GM04504 (cell line): ENCODE measurements around the gene DDB1.

Experiments used
- DNase-seq: peaks from one replicate; pipeline ENCODE4 v3.0.0-alpha.2; 2012; ENCODE audit warnings: low read depth

DDB1 gene

DNA sequence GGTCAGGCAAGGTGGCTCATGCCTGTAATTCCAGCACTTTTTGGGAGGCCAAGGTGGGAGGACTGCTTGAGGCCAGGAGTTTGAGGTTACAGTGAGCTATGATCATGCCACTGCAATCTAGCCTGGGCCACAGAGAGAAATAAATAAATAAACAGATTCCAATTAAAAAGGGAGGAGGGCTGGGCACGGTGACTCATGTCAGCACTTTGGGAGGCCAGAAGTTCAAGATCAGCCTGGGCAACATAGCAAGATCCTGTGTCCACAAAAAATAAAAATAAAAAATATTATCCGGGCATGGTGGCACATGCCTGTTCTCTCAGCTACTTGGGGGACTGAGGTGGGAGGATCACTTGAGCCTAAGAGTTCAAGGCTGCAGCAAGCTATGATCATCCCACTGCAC lies 21.3 kb upstream of the DDB1 start:
- DNase-seq: no peak

DNA sequence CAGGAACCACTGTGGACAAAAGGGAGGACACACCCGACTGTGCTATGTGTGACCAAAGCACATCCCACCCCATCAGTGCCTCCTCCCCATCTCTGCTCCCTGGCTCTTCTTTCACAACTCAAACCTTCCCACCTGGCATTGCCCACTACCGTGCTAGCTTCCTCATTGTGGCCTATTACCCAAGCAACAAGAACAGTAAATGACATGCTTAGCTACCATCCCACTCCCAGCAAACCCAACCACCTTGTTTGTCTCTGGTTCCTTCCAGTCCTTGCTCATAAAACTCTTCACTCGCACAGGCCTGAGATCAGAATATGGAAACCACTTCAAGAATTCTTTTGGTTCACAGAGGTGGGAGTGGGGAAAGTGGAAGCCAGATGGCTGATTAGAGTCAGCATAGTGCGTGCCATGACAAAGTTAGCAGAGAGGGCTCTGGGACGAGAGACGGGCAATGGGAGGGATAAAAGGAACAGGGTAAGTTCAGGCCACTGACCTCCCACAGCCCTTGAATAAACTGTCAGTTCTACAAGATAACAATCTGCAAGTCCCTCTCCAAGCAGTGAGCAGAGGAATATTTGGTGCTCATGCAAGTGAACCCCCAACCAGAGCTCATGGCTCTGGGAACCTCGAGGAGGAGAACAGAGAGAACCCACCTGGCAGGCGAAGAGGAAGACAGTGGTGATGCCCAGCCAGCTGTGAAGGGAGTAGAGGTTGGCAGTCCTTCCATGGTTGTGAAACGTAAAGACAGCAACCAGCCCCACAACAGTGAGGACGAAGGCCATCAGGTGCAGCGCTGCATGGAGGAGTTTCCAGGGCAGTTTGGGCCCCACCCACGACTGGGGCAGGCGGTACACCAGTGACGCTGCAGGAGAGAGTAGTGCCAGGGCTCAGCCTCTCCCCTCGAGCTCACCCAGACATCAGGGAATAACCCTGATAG lies 20.5 kb upstream of the DDB1 start:
- DNase-seq: no peak

DNA sequence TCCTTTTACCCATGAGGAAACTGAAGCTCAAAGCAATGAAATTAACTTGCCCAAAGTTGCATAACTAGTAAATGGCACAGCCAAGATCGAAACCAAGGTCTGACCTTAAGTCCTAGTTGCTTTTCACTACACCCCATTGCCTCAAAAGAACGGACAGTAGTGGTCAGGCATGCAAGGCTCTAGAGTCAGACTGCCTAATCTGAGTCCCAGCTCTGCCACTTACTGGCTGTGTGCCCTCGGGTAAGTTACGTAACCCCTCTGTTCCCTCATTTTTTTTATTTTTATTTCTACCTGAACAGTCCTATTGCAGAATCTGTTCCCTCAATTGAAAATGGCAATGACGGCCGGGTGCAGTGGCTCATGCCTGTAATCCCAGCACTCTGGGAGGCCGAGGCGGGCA lies 19.1 kb upstream of the DDB1 start:
- DNase-seq: no peak

DNA sequence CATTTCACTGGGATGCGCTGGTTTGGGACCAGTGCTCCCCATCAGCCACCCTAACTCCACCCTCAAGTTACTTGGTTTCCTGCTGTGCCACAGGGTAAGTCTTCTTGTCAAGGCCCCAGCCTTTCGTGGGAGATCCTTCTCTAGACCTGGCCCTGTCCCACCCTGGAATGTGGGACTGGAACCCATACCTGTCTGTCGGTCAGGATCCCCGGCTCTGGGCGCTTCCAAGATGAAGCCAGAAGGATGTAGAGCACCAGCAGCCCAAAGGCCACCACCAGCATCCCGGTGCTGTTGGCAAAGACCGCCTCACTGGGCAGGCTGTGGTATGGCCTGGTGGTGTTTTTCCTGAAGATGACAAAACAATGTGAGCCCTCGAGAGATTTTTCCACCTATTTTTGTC lies 17.9 kb upstream of the DDB1 start:
- no peak for DNase-seq

DNA sequence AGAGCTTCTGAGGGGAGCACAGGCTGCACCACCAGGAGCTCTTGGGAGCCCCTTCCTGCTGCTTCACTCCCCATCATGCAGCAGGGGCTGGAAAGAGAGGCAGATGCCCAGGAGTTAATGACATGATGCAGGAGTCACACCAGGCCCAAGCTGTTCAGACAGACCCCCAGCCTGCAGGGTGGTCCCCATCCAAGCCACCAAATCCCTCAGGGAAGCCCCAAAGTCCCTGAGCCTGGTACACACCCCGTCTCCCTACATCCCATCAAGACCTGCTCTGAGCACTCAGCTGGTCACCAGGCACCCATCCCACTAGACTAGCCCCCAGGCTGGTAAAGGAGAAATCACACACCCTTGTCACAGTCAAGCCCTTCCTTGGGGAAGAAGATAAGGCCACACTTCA lies 17.4 kb upstream of the DDB1 start:
- DNase-seq: no peak

DNA sequence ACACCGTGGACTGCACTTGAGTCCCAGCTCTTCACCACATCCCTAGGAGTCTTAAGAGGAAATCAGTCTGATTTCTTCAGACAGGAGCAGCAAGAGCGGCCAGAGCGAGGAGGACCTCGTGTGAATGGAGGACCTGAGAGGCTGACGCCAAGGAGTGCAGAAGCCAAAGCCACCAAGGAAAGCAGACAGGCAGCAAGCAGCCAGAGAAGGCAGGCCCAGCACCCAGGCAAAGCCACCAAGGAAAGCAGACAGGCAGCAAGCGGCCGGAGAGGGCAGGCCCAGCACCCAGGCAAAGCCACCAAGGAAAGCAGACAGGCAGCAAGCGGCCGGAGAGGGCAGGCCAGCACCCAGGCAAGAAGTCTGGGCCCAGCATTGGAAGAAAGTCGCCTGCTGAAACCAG lies 17.0 kb upstream of the DDB1 start:
- no peak for DNase-seq

DNA sequence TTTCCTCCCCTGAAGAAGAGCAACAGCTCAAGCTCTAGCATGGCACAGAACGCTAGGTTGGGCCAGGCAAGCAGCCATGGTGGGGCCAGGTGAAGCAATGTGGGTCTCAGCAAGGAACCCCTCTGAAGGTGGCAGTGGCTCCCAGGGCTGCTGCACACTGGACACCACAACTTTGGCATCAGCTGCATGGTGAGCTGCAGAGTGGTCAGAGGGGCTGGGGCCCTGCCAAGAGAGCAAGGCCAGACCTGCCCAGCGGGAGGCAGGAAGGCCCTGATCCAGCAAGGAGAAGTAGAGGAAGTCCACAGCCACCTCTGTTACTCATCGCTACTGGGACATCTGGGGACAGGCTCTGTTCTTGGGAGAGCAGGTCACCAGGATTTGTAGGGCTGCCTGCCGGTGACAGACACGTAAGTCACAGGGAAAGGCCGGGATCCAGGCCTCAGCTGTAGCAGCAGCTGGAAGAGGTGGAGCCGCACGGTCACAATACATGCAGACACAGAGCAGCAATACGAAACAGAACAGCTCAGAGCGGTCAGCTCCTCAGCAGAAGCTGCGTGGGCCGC lies 16.4 kb upstream of the DDB1 start:
- DNase-seq: no peak

DNA sequence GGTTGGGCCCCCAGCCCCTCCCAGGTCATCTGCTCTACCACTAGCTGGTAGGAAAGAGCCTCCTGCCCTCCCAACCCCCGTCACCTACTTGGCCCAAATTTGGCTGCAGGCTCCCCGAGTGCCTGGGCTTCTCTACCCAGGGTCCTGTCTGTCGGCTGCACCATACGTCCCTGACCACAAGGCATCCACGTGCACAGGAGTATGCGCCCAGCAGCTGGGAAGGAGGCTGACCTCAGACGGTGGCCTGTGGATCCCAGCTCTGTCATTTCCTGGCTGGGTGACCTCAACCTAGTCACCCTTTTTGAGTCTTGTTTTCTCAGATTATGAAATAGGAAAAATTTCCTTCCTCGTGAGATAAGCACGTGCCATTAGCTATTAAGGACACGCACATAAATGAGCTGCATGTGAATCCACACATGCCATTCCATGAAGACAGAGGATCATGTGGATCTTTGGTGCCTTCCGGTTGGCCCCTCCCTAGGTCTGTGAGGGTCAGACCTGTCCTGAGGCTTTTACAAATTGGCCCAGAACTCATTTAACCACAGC lies 15.1 kb upstream of the DDB1 start:
- no peak for DNase-seq

DNA sequence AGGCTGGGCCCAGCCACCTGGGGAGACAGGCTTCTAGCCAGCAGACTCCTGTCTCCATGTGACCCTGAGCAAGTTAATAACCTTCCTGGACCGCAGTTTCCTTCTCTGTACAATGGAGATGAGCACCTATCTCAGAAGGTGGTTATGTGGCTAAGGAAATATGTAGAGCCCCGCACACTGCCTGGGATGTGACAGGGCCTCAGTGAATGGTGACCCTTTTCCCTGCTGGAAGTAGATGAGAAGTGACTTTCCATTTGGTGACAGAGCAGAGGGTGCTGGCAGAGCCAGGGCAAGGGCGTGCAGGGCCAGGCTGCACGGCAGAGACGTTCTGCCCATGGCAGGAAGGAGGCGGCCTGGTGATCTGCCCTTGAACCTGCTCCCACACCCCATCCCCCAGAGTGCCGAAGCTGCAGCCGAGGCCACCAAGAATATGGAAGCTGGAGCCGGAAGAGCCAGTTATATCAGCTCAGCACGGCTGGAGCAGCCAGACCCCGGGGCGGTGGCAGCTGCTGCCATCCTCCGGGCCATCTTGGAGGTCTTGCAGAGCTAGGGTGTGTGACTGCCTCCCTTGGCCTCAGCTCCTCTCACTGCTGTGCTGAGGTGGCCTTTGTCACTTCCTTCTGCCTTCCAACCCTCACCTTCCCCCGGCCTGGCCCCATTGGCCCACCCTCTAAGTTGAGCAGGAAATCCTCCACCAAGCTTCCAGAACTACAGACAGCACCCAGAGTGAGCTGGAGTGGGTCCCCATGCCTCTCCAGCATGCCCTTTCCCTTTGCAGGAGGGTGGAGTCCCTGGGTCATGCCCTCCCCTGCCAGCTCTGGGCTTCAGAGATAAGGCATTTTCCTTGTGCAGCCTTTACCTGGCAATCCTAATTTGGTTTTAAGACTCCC lies 13.3 kb upstream of the DDB1 start:
- DNase-seq: no peak

DNA sequence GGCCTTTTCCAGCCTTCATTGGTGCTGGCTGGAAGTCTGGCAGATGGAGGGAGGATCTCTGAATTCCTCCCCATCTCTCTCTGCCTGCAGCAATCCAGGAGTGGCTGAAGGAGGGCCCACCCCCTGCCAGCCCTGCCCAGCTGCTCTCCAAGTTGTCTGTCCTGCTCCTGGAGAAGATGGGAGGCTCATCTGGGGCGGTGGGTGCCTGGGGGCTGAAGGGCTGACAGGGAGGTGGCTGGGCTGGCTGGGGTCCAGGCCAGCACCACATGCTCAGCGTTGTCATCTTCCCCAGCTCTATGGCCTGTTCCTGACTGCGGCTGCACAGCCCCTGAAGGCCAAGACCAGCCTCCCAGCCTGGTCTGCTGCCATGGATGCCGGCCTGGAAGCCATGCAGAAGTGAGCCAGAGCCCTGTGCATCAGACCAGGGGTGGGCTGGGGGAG lies 12.3 kb upstream of the DDB1 start:
- no peak for DNase-seq

DNA sequence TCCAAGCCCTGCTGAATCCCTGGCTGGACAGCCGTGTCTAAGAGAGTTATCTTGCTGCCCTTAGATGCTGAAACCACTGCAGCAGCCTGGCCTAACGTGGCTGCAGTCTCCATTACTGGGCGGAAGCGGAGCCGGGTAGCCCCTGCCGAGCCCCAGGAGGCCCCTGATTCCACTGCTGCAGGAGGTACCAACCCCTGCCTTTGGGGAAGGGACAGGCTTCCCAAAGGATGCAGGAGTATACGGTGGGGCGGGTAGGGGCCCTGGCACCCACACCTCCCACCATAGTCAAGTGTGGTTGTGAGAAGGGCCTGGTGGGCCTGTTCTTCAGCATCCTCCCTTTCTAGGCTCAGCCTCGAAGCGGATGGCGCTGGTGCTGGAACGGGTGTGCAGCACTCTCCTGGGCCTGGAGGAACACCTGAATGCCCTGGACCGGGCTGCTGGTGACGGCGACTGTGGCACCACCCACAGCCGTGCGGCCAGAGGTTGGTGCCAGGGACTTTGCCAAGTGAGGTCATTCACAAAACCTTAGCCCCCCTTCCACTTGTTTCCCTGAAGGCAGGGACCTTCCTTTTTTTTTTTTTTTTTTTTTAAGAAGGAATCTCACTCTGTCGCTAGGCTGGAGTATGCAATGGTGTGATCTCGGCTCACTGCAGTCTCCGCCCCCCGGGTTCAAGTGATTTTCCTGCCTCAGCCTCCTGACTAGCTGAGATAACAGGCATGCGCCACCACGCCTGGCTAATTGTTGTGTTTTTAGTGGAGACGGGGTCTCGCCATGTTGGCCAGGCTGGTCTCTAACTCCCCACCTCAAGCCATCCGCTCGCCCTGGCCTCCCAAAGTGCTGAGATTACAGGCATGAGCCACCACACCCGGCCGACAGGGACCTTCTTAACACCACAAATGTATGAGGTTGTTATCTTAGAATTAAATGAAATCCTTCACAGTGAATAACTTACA lies 11.2 kb upstream of the DDB1 start:
- DNase-seq: no peak

DNA sequence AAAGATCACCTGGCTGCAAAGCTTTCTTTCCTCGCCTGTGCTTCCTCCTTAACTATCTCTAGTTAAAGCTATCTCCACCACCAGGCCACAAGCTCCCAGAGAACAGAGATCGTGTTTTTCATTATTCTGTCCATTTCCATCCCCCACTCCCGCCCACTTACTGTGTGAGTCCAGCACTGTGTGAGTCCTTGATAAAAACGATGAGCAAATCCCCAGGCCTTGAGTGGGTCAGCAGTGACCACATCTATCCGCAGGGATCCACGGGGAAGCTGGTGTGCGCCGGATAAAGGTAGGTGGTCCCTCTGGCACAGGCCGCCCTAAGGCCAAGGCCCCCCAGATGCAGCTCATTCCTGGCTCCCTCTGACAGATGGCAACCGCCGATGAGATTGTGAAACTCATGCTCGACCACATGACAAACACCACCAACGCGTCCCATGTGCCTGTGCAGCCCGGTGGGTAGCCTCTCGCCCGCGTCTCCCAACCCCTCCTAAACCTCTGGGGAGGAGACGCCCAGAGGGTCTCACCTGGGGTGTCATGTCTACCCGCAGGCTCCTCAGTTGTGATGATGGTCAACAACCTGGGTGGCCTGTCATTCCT lies 9.4 kb upstream of the DDB1 start:
- no peak for DNase-seq

DNA sequence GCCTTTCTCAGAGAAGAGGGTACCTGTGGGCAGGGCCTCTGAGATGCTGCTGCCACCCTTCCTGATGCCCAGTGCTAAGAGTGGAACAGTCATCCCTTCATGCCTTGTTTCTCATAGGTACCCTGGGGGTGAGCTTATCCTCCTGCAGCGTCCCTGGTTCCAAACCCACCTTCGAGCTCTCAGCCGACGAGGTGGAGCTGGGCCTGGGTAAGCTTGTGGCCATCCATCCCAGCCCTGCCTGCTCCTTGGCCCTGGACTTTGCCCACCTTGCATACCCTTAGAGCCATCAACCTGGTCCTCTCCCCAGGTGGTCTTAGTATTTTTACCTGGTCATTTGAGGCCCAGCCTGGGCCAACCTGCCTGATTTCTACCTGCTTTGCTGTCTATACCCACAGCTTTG lies 8.8 kb upstream of the DDB1 start:
- DNase-seq: no peak

DNA sequence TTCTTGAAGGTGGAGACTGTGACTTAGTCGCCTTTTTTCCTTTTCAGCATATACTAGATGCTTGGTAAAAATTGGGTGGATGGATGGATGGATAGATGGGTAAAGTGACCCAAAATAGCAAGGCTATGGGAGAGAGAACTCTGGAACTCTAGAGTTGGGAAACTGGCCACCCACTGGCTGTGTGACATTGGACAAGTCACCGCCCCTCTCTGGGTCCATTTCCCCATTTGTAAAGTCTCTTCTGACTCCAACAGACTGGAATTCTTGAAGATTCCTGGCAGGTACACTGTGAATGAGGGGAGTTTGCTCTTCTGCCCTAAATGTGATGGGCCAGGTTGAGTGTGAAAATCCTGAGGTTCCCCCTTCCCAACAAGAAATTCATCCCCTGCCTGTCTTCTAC lies 8.1 kb upstream of the DDB1 start:
- DNase-seq: no peak

DNA sequence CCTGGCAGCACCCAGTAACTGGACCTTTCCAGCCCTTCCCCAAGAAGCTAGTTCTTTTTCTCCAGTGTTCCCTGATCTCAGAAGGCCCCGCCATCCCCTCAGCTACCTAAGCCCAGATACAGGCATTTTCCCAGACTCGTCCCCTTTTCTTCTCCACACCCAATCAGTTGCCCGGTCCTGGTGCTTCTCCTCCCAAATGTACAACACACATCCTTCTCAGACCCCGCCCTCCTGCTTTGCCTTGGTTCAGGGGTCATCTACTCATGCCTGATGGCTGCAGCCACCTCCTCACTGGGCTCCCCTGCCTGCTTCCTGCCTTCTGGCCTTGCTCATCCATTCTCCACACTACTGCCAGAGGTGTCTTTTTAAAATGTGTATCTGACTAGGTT lies 6.6 kb upstream of the DDB1 start:
- no peak for DNase-seq

DNA sequence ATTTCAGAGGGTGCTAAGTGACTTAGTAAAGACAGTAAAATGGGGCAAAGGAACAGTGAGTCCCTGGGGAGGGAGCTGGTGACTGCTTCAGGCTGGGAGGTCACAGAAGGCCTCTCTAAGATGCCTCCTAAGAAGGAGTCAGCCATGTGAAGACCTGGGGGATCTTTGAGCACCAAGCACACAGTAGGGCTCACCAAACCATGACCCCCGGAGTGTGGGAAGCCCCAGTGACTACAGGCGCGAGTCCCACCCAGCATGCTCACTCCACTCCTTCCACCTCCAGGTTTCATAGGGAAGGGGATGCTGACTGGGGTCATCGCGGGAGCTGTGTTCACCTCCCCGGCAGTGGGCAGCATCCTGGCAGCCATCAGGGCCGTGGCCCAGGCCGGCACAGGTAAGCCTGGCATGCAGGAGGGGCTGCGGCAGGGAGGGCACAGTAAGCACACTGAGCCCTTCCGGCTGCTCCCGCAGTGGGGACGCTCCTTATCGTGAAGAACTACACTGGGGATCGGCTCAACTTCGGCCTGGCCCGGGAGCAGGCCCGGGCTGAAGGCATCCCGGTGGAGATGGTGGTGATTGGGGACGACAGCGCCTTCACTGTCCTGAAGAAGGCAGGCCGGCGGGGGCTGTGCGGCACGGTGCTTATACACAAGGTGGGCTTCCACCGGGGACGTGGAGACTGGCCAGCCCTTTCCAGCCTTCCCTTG lies 6.0 kb upstream of the DDB1 start:
- no peak for DNase-seq

DNA sequence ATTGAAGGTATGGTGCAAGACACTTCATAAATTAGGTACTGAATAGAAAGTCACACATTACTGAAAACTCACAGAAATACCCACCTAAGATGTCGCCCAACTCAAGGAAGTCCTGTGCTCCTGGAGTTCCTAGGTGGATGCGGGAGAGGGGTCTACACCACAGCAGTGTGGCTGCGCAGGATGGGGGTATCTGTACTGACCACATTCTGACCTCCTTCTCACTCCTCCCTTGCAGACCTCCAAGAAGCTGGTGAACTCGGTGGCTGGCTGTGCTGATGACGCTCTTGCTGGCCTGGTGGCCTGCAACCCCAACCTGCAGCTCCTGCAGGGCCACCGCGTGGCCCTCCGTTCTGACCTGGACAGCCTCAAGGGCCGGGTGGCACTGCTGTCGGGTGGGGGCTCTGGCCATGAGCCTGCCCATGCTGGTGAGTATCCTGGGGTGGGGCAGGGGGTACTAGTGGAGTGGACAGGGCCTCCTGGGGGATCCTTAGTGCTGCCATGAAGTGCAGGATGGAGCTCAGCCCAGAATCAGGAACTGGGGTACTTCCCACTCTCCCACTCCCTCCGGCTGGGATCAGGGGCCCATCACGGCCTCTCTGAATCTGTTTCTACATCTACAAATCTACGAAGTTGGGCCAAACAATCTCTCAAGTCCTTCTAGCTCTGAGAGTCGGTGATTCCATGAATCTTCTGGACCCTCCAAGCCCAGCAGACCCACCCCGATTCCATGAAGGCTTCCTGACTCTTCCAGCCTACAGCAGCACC lies 5.0 kb upstream of the DDB1 start:
- DNase-seq: no peak

DNA sequence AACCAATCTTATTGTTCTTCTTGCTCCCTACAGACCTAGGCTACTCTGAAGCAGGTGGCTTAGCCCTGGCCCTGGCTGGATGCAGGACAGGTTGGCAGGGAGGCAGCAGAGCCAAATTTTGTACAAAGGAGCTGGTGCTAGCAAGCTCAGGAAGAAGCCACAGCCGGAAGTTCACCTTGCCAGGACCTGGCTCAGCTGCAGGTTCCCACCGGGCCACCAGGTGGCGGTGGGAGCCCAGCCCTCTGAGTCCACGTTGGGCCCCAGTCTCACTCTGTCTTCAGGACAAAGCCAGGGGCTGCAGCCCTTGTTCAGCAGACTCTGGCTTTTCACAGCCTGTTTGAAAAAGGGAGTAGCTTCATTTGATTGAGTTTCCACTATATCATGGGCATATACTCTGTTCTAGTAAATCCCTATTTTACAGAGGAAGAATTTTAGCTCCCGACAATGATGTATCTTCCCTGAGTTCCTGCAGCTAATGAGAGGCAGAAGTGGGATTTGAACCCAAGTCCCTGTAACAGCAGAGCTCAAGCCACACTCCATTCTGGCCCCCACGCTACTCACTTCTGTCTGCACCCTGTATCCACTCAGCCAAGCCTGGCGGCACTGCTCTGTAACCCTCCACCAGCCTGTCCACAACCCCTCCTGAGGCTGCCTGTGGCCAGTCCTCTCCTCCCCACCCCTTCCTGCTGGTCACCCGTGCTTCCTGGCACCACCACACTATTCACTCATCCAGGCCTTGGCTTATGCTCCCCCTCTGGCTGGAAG lies 3.4 kb upstream of the DDB1 start:
- DNase-seq: peak; percentile 46

DNA sequence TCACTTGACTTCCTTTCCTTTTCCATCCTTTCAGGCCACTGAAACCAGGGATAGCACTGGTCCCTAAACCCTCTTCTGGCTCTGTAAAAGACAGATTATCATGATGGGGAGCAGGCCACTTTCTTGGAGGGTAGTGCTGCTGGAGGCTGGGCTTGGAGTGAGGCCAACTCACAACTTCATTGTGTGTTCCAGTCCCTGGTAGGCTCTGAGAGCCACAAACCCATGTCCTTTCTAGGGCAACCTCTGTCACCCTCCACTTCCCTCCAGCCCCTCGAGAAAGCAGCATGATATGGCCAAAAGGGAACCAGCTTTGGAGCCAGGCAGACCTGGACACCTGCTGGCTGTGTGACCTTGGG lies 2.4 kb upstream of the DDB1 start:
- no peak for DNase-seq
